Transverse colon (tissue), 4 donors: Measurements from ENCODE around the gene CKB. TPM values are rescaled to one million over a fixed set of nuclear protein-coding genes. Genes with fewer than 3 reads are reported as not detected.

Experiments used
- DNase-seq: peaks from one replicate; pipeline ENCODE4 v3.0.0-alpha.2; 2019
- H3K27ac ChIP-seq, 4 donors: fragments of 200-600 bp; sonication (generic); 2 replicates each; pipeline ENCODE4 v1.5.1; 2016 to 2018; ENCODE audit warnings: inconsistent platforms in 4 of 4
- H3K27me3 ChIP-seq: fragments of 200-600 bp; sonication (generic); 2 replicates; pipeline ENCODE4 v1.5.1; 2017; ENCODE audit warnings: inconsistent platforms
- H3K36me3 ChIP-seq, 4 donors: fragments of 200-600 bp; sonication (generic); 2 replicates each; pipeline ENCODE4 v1.5.1; 2017 to 2019; ENCODE audit warnings: inconsistent platforms in 4 of 4
- H3K4me1 ChIP-seq, 4 donors: fragments of 200-600 bp; sonication (generic); 2 replicates each; pipeline ENCODE4 v1.5.1; 2017 to 2020; ENCODE audit warnings: inconsistent platforms in 4 of 4
- H3K4me3 ChIP-seq, 4 donors: fragments of 200-600 bp; sonication (generic); 1 replicate in 1 of 4; 2 replicates in 3 of 4; pipeline versions ENCODE4 v1.5.1 to v1.6.1; 2017 to 2019; ENCODE audit warnings: inconsistent platforms in 4 of 4
- H3K9me3 ChIP-seq, 2 donors: fragments of 200-600 bp; sonication (generic); 2 replicates each; pipeline ENCODE4 v1.5.1; 2017 to 2019; ENCODE audit warnings: inconsistent platforms in 2 of 2
- EP300 ChIP-seq: sonication (generic); formaldehyde crosslinking; IDR thresholded peaks from one replicate; pipeline ENCODE4 v1.6.1; 2017; ENCODE audit warnings: antibody characterized with exemption, low read depth
- POLR2A ChIP-seq: fragments of 450-650 bp; IDR thresholded peaks from one replicate; pipeline ENCODE4 v1.6.1; 2016; ENCODE audit warnings: antibody characterized with exemption, mild to moderate bottlenecking, moderate library complexity
- POLR2AphosphoS5 ChIP-seq, 3 donors: sonication (generic); formaldehyde crosslinking; IDR thresholded peaks; one replicate each; pipeline ENCODE4 v1.6.1; 2016; ENCODE audit warnings: antibody characterized with exemption in 3 of 3
- WGBS, 2 donors: methylation state at CpG; one replicate each; pipeline ENCODE4 v1.1.5; 2018; ENCODE audit warnings: low coverage in 1 of 2; 5-methylcytosine and 5-hydroxymethylcytosine counted together
- in situ Hi-C, 4 donors: fragments of 200-750 bp; cut with MboI; loops; one replicate each; pipeline versions ENCODE4 v1.15.0 to v1.15.1; 2017; ENCODE audit warnings: low sequenced_read_pairs in 3 of 4, low pct_ligation_motif_present in 1 of 4, low pct_unique_long_range_greater_than_20kb in 1 of 4
- intact Hi-C: fragments of 100-400 bp; cut with DNase I; formaldehyde crosslinking; loops from one replicate; pipeline ENCODE4 v1.15.1; 2023; ENCODE audit warnings: low total_unique reads
- small RNA-seq, 4 donors: library from RNA; depleted of rRNA; stranded (forward); fragments of <200 nt; gene quantifications; one replicate each; pipeline ENCODE3, GENCODE V24; 2016
- total RNA-seq, 4 donors: library from RNA; depleted of rRNA; stranded (reverse); fragments of >200 nt; gene quantifications; one replicate each; pipeline ENCODE4 v1.1.0, GENCODE V29; 2016
- TF ChIP-seq, protein P1 (sequence below), 5 experiments: fragments of 200-600 bp in 3 of 5; fragments of 450-650 bp in 2 of 5; sonication (generic) in 3 of 5; IDR thresholded peaks; 1 replicate in 2 of 5; 2 replicates in 3 of 5; pipeline ENCODE4 v1.5.1; 2016 to 2017; ENCODE audit warnings: antibody characterized with exemption in 5 of 5, inconsistent platforms in 3 of 5, mild to moderate bottlenecking in 2 of 5, moderate library complexity in 1 of 5

The CKB gene
- total RNA-seq, 4 donors from 2014 or later = 504 to 5,877 (median 3,263) TPM

DNA sequence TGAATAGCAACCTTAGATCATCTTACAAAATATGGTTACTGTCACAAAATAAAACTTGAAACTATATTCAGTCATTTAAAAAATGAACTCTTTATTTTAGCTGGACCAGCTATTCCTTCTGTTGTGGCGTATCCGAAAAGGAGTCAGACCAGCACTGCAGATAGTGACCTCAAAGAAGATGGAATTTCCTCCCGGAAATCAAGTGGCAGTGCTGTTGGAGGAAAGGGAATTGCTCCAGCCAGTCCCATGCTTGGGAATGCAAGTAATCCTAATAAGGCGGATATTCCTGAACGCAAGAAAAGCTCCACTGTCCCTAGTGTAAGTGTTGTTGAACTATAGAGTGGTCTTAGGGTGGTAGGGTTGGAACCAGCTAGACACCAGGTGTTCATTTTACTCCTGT lies 47.7 kb downstream of the CKB start:
- Histone ChIP-seq H3K27ac (no peak overlapping the region), H3K4me3 (no peak overlapping the region), H3K36me3 (peaks cover 0 to 59% (median 26%) of the 10 kb centered on the region in 4 donors), H3K27me3 (no peaks in the 10 kb centered on the region), H3K9me3 (no peaks in the 10 kb centered on the region), H3K4me1 (no peaks in the 10 kb centered on the region)
- in situ Hi-C loops (no loop called here), intact Hi-C loops (no loop called here)
- TF ChIP-seq, protein P1, sequence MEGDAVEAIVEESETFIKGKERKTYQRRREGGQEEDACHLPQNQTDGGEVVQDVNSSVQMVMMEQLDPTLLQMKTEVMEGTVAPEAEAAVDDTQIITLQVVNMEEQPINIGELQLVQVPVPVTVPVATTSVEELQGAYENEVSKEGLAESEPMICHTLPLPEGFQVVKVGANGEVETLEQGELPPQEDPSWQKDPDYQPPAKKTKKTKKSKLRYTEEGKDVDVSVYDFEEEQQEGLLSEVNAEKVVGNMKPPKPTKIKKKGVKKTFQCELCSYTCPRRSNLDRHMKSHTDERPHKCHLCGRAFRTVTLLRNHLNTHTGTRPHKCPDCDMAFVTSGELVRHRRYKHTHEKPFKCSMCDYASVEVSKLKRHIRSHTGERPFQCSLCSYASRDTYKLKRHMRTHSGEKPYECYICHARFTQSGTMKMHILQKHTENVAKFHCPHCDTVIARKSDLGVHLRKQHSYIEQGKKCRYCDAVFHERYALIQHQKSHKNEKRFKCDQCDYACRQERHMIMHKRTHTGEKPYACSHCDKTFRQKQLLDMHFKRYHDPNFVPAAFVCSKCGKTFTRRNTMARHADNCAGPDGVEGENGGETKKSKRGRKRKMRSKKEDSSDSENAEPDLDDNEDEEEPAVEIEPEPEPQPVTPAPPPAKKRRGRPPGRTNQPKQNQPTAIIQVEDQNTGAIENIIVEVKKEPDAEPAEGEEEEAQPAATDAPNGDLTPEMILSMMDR (IDR thresholded peaks at IDR 0.05) = no peak
- TF ChIP-seq POLR2AphosphoS5 (IDR thresholded peaks at IDR 0.05) = no peak
- TF ChIP-seq POLR2A = no peak
- no peak for TF ChIP-seq EP300
- DNase-seq = no peak
- 86 to 96% methylated on average over 5 of the region's 5 CpGs for WGBS, 2 donors

DNA sequence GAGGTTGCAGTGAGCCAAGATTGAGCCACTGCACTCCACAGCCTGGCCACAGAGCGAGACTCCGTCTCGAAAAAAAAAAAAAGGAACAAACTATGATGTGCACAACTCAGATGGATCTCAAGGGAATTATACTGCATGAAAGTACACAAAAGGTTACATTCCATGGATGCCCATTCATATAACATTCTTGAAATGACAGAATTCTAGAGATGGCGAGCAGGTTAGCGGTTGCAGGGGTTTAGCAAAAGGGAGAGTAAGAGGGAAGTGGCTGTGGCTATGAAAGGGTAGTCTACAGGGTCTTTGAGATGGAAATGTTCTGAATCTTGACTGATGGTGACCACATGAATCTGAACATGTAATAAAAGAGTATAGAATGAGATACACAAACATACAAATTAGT lies 49.7 kb downstream of the CKB start:
- 81 to 87% methylated on average over 5 of the region's 5 CpGs for WGBS, 2 donors
- H3K36me3 ChIP-seq = peaks cover 0 to 63% (median 24%) of the 10 kb centered on the region in 4 donors
- no peak overlapping the region for H3K4me3 ChIP-seq
- no peak for DNase-seq
- H3K4me1 ChIP-seq = no peaks in the 10 kb centered on the region
- H3K9me3 ChIP-seq = no peaks in the 10 kb centered on the region
- no peak overlapping the region for H3K27ac ChIP-seq
- no peaks in the 10 kb centered on the region for H3K27me3 ChIP-seq
- intact Hi-C loops = no loop called here
- TF ChIP-seq EP300 (no peak), POLR2A (no peak), POLR2AphosphoS5 (IDR thresholded peaks at IDR 0.05) (no peak)
- TF ChIP-seq, protein P1 (IDR thresholded peaks at IDR 0.05) = no peak
- in situ Hi-C loops = no loop called here

Small RNA genes within 50 kb of the gene (small RNA-seq; reads per million reads assigned to genes)
- 0 to 5.0 (median 0.23) reads per million in 4 donors for gene RNU4-68P
- 0 reads per million in 4 donors for gene RNU7-160P

Other genes with a start within 250 kb of the CKB start
- gene EIF5, start 188.6 kb downstream of the CKB start, total RNA-seq = 100 to 1,000 TPM; 210 to 312 (median 266) TPM
- gene MARK3, start 137.4 kb downstream of the CKB start, total RNA-seq = 10 to 100 TPM; 61.3 to 98.0 (median 78.8) TPM
- gene TRMT61A, start 6.4 kb upstream of the CKB start, total RNA-seq = 10 to 100 TPM; 12.2 to 38.2 (median 14.1) TPM
- gene BAG5, start 39.8 kb upstream of the CKB start, total RNA-seq = 10 to 100 TPM; 10.8 to 26.3 (median 23.9) TPM
- gene COA8, start 40.1 kb upstream of the CKB start, total RNA-seq = 10 to 100 TPM in 2 of 4 donors, 1 to 10 TPM in 1, not detected in 1; 1.5 to 17.1 (median 15.2) TPM
- 100 to 1,000 TPM; 205 to 427 (median 291) TPM for gene KLC1, start 106.4 kb upstream of the CKB start, total RNA-seq
- 10 to 100 TPM in 2 of 4 donors, 1 to 10 TPM in 2; 7.8 to 47.6 (median 23.8) TPM for gene XRCC3, start 192.6 kb upstream of the CKB start, total RNA-seq
- 100 to 1,000 TPM in 2 of 4 donors, 10 to 100 TPM in 2; 90.2 to 214 (median 137) TPM for gene ZFYVE21, start 193.0 kb upstream of the CKB start, total RNA-seq